GM19025 (cell line): ENCODE measurements around the gene MAGI2.

Experiments
- ATAC-seq: cut with Tn5 transposase; IDR thresholded peaks from one replicate; pipeline ENCODE4 v1.9.1; 2021; ENCODE audit warnings: mild to moderate bottlenecking, low read depth, moderate library complexity; ENCODE audit not compliant: unreplicated experiment

Gene MAGI2

GRCh38 chr7:78151229-78151628 is 1302.2 kb downstream of the MAGI2 start:
- no peak for ATAC-seq

GRCh38 chr7:78149787-78150186 is 1303.7 kb downstream of the MAGI2 start:
- no peak for ATAC-seq

GRCh38 chr7:78148166-78148894 is 1305.1 kb downstream of the MAGI2 start:
- ATAC-seq: no peak

DNA sequence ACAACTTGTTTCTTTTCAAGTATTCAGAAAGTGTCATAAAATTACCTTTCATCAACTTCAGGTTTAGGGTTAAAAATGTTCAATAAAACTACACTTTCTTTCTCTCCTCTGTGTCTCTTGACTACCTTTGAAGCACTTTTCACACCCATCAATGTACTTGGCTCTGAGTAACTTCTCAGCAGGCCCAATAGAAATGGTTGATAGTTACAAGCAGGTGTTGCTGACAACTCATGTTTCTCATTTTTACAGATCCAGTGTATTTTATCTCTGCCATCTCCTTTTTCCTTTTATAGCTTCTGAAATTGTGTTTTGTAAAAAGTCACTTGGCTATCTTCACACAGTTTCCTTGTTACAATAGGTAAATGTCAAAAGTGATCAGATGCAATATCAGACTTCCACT is 1306.9 kb downstream of the MAGI2 start:
- no peak for ATAC-seq

DNA sequence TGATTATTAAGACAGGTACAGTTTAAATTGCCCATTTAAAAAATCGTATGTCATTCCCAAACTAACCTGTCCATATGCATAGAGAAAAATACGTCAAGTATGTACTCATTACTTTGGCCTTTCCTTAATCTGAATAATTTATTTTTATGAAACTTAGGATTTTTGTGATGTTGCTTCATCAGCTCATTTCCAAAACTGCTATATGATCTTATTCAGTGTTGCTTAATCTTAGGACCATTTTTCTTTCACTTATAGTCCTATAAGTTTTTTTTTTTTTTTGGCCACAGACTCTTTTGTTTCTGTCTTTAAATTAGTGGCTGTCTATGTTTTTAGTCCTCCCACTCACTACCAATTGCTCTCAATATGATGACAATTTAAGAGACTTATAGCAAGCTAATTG is 1309.8 kb downstream of the MAGI2 start:
- no peak for ATAC-seq

DNA sequence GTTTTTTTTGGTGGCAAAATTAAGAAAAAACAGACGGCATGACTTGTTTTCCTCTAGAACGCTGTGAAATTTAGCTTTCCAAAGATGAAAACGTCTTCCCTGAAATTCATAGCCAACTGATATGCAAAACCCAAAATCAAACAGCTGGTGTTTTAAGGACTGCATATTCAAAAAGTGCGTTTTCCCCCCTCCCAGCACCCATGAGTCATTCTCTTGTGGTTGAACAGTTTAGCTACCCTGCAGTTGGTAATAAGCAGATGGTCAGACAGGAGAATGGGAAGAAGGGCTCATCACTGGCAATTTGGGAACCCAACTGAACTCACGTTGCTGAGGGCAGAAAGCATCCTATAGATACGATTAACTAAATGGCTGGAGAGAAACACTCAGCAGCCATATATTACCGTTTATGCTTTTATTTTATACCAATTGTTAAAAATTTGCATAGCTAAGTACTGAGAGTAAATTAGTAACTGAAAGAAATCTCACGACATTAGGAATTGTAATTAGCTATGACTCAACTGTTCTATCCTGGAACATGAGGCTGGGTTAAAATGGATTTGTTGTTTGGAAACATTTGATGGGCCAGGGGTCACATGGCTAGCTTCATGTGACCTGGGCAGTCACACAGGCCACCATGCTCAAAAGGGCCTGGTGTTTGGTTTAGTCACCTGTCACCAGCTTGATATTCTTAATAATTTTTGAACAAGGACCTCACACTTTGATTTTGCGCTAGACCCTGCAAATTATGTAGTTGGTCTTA is 1311.8 kb downstream of the MAGI2 start:
- no peak for ATAC-seq

GRCh38 chr7:78140109-78140508 is 1313.4 kb downstream of the MAGI2 start:
- no peak for ATAC-seq

DNA sequence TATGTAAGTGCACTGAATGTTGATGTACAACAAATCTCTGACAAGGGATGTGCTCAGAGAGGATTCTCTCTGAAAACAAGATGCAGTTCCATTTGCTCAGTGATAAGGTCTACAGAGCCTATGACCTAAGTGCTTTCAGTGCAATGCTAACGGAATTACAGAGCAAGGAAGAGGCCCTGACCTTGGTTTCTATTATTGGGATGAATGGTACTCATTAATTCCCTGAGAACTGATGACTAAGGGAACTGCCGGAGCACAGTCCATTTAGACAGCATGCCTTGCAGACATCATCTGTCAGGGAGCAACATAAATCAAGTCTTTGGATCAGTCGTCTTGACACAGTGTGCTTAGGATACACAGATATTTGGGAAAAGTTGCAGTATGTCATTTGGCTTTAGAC is 1314.1 kb downstream of the MAGI2 start:
- ATAC-seq: no peak

DNA sequence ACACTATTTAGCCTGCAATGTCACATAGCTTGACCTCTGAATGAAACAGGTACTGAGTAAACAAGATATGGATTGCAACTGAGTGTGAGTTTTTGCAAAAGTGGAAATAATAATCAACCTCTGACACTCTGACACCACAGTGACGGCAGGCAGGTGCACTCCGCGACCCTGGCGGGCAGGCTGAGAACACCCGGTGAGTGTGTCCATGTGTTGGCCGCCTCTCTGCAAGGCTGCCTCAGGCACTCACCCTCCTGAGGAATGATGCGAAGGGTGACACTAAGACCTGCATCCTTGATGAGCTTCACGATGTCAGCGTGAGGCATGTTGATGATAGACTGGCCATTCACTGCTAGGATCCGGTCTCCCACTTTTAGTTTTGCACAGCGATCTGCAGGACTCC is 1318.7 kb downstream of the MAGI2 start:
- ATAC-seq: no peak

GRCh38 chr7:78134256-78134655 is 1319.2 kb downstream of the MAGI2 start:
- ATAC-seq: no peak

GRCh38 chr7:78130446-78131215 is 1322.8 kb downstream of the MAGI2 start:
- no peak for ATAC-seq

DNA sequence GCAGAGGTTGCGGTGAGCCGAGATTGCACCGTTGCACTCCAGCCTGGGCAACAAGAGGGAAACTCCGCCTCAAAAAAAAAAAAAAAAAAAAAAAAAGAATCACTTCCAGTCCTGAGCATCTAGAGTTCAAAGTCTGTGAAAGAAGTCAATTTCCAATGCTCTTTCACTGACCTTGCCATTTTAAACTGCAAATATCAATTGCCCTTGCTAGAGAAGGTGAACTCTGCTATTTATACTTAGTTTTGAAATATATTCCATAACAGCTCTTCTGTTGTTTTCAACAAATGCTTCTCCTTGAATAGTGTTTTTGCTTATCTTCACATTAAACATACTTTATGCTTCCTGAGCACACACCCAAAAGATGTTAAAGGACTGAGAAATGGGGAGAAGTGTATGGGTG is 1323.6 kb downstream of the MAGI2 start:
- ATAC-seq: no peak

DNA sequence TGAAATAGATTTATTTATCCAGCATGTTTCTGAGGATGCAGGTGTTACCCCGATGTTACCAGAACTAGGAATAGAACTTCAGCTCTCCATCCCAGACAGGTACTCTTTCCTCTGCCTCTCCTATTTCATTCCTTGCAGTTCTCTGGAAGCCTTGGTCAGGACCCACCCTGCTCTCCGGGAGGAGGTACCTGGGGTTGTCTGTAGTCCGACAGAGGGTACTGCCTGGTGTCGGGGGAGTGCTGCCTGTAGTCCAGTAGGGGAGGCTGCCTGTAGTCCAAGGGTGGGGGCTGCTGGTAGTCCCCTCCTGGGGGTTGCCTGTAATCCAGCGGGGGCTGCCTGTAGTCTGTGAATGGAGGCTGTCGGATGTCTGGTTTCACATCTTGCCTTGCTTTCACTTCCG is 1326.5 kb downstream of the MAGI2 start:
- ATAC-seq: no peak

GRCh38 chr7:78125884-78126283 is 1327.6 kb downstream of the MAGI2 start:
- no peak for ATAC-seq

- no peak for ATAC-seq
Observed at GRCh38 chr7:78124216-78124615, 1329.3 kb downstream of the MAGI2 start.

DNA sequence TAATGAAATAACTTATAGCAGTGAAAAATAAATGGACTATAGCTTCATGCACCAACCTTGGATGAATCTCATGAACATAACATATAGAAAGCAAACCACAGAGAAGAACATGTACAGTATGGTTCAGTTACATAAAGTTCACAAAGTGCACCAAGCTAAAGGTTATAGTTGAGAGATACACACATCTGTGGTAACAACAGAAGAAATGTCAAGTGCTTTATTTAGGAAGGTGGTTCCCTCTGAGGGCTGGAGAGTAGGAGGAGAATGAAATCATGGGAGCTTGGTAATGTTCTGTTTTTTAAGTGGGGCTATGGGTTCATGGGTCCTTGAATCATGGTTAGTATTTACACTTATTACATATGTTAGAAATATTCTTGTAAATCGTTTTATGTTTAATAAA is 1331.6 kb downstream of the MAGI2 start:
- ATAC-seq: no peak

DNA sequence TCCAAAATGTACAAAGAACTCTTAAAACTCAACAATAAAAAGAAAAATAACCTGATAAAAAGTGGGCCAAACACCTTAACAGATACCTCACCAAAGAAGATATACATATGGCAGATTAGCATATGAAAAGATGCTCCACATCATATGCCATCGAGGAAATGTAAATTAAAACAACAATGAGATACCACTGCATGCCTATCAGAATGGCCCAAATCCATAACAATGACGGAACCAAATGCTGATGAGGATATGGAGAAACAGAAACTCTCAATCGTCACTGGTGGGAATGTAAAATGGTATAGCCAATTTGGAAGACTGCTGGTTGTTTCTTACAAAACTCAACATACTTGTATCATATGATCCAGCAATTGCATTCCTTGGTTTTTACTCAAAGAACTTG is 1335.0 kb downstream of the MAGI2 start:
- no peak for ATAC-seq

- no peak for ATAC-seq
Observed at GRCh38 chr7:78115876-78116275, 1337.6 kb downstream of the MAGI2 start.

DNA sequence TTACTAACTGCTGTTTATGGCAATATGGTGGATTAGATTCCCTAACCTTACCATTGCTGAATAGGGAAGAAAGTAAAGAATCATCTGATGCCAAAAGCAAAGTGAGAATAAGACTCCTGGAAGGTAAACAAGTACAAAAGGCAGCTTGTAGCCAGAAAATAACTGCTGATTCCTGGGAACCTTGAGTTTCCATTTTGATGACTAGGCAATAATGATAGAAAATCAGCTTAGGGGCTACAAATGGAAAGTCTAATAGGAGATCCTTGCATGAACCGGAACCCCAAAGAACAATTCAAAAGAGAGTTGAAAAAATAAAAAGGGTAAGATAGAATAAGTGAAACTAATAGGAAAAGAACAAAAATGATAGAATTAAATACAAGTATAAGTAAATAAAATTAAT is 1338.5 kb downstream of the MAGI2 start:
- no peak for ATAC-seq

DNA sequence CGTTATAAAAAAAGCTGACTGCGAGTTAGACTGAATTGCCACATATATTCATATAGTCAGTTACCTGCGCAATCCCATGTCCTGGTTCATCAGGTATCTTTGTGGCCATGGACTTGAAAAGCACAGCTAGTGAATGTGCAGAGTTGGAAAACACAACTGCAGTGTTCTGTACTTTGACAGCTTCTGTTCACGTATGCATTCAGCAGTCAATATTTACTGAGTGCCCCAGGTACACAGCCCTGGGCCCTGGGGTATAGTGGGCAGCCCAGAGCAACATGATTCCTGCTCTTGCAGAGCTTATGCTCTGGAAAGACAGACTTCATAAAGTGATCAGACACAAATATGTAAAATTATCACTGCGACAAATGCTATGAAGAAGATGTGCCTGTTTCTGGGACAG is 1341.0 kb downstream of the MAGI2 start:
- no peak for ATAC-seq

- no peak for ATAC-seq
Observed at GRCh38 chr7:78111386-78111785, 1342.1 kb downstream of the MAGI2 start.
